Fibroblast of the conjunctiva (primary cell): ENCODE measurements around the gene EXOC3L1.

Source experiments
- DNase-seq: peaks from one replicate; pipeline ENCODE4 v3.0.0-alpha.2; 2010; ENCODE audit warnings: low read depth

Gene EXOC3L1

DNA sequence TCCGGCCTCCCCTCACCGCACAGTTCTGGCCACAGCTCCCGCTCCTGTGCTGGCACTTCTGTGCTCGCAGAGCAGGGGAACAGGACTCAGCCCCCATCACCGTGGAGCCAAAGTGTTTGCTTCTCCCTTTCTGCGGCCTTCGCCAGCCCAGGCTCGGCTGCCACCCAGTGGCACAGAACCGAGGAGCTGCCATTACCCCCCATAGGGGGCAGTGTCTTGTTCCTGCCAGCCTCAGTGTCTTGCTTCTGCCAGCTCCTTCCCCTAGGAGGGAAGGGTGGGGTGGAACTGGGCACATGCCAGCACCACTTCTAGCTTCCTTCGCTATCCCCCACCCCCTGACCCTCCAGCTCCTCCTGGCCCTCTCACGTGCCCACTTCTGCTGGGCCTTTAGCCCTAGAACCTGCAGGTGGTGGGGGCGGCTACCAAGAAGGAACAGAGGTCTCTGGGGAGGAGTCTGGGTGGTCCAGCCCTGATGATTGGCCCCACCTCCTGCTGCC, 8.3 kb upstream of the EXOC3L1 start:
- peak; percentile 61 for DNase-seq

- DNase-seq, result no peak
Measured at GRCh38 chr16:67197704-67198103, 7.8 kb upstream of the EXOC3L1 start.

- DNase-seq, result no peak
Measured at GRCh38 chr16:67196881-67197280, 6.9 kb upstream of the EXOC3L1 start.

GRCh38 chr16:67195676-67196075, 5.7 kb upstream of the EXOC3L1 start:
- no peak for DNase-seq

GRCh38 chr16:67194260-67194659, 4.3 kb upstream of the EXOC3L1 start:
- DNase-seq, result no peak

- no peak for DNase-seq
Measured at GRCh38 chr16:67193536-67193935, 3.6 kb upstream of the EXOC3L1 start.

DNA sequence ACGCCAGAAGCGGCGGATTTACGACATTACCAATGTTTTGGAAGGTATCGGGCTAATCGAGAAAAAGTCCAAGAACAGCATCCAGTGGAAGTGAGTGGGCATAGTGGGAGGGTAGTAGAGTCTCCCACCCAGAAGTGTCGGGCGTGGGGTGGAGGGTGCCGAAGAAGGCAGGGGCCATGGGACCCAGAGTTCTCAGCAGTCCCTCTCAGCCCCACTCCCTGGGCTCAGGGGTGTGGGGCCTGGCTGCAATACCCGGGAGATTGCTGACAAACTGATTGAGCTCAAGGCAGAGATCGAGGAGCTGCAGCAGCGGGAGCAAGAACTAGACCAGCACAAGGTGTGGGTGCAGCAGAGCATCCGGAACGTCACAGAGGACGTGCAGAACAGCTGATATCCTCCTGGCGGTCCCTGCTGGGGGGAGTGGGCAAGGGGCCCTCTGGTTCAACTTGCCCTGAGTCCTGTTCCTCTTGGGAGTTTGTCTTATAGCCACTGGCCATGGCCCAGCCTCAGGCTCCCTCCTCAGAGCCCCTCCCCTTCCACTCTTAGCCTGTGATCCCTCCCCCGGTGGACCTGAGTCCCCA, 2.9 kb upstream of the EXOC3L1 start:
- no peak for DNase-seq

DNA sequence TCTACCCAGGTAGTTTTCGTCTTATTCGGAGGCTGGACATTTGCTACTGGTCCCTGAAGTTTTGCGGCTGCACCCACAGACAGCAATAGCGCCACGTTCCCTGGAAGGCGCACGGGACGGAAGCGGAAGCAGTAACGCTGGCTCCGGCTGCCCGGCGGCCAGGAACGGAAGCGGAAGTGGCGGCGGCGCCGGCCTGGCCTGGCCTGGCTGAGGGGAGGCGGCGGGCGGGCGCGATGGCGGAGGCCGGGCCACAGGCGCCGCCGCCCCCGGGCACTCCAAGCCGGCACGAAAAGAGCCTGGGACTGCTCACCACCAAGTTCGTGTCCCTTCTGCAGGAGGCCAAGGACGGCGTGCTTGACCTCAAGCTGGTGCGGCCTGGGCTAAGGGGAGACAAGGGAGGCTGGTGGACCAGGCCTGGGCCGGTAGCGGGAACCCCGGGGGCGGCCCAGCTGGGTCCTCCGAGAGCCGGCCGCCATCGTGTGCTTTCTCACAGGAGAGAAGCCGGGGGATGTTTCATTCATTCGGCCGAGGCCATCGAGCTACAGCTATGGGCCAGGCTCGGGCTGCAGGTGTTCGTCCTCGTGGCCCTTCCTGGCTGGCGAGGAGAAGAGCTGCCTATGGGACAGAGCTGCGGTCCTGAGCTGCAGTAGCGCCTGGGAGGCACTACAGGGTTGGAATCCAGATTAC, 2.2 kb upstream of the EXOC3L1 start, which contains the start of gene E2F4:
Gene E2F4, plus strand, starts transcription at position 161 of the 687 bp plus-strand sequence. Its CDS starts 73 bp downstream, at position 234.
- peak; percentile 64 for DNase-seq

- DNase-seq, result no peak
Measured at GRCh38 chr16:67191411-67191994, 1.6 kb upstream of the EXOC3L1 start.

- no peak for DNase-seq
Measured at GRCh38 chr16:67190448-67191399, 788 bp upstream of the EXOC3L1 start.

DNA sequence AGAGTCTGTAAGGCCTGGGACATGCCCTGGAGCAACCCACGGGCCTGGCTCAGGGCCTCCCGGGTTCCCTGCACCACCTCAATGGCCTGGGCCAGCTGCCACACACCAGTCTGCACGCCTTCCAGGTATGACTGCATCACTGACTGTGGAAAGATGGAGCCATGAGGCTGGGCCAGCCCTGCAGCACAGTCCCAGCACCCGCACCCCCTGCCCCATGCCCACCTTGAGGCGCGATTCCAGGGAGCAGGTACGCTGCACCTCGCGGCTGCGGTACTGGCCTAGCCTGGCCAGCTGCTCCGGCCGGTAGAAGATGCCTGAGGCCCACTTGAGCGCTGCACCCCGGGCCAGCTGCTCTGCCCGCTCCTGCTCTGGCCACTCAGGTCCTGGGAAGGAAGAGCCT, 1.1 kb downstream of the EXOC3L1 start:
- no peak for DNase-seq

DNA sequence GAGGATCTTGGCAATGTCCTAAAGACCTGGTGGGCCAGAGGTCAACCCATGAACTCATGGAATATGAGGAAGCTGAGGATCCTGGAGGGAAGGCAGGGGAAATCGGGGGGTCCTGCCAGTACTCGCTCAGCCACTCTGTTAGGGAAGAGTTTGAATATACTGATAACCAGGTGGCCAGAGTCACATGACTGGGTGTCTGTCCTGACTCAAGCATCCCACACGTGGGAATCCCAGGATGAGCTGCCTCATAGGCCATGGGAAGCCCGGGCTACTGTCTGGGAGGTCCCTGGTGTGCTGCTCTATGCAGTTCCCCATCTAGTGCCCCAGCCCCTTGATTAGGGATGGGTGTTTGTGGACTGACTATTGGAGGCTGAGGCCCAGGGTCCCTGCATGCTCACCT, 1.6 kb downstream of the EXOC3L1 start:
- no peak for DNase-seq

GRCh38 chr16:67187175-67187890, 2.6 kb downstream of the EXOC3L1 start:
- DNase-seq, result no peak

- no peak for DNase-seq
Measured at GRCh38 chr16:67186550-67186950, 3.4 kb downstream of the EXOC3L1 start.

DNA sequence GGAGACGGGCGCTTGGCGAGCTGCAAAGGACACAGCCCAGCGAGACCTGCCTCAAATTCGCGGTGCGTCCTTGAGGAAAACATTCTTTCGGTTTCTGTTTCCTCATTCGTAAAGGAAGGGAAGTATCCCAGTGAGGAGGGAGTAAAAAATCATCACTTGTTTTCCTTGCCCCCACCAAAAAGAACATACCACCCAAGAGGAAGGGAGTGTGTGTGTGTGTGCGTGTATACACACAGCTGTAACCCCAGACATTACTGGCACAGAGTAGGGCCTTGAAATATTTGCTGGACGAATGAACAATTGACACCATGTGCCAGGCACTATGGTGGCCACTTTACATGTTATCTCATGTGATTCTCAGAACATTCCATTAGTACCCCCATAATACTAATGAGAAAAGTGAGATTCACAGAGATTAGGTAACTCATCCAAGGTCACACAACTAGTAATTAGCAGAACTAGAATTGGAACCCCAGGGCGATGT, 4.2 kb downstream of the EXOC3L1 start:
- no peak for DNase-seq

DNA sequence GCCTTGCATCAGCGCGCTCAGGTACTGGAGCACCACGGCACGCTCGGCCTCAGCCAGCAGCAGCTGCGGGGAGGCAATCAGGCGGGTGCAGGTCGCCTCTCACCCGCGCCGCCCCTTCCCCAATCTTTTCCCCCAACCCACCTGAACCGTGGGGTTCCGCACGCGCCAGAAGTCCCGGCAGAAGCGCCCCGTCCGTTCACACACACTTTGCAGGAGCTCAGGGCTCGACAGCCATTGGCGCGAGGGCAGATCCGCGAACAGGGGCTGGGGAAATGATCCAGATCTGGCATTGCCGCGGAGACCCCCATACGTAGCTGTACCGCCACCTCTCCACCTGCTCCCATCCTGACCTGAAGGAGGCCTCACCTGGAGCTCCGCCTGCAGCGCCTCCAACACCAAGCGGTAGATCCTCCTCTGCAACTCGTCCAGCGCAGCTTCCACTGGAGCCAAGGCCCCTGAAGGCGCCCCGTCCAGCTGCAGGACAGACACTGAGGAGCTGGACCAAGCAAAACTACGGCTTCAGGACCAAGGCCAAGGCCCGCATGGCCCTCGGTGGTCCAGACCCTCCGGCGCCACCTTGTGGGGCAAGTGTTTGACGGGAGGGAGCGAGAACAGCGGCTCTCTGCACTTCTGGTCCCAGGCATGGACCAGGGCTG, 4.8 kb downstream of the EXOC3L1 start:
- peak; percentile 84 for DNase-seq

- no peak for DNase-seq
Measured at GRCh38 chr16:67184453-67184994, 5.4 kb downstream of the EXOC3L1 start.

DNA sequence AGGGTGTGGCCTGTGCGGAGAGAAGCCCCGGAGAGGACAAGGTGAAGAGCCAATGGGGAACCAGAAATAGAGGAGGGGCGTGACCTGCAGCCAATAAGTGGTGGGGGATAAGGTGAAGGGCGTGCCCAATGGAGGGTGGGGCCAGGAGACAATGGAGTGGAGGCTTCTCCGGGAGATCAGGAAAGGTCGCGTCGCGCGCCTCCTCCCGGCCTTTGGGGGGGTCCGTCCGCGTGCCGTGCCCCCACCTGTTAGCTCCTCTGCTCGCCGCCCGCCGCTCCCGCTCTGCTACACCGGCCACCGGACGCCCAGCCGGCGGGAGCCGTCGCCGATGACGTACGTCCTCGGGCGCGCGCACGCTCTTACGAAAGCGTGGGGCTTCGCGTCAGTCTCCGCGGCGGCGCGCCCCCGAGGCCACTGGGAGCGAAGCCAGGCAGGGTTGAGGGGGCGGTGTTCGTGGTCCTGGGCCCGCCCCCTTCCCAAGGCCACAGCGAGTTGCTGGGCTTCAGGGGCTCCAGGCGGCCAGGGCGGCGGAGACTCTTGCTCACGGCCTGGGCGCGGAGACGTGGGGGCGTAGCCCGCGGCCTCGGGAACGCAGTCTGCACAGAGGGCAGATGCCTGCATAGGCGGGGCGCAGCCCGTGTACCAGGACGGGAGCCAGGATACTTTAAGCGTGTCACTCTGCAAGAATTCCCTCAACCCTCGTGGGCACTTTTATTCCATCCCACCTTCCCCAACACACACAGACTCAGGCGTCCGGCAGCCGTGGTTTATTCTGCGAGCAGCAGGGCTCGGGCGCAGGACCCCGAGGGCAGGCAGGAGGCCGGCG, 6.1 kb downstream of the EXOC3L1 start, which contains the start of gene MATCAP1:
Gene MATCAP1, minus strand, starts transcription at position 337 of the 826 bp plus-strand sequence. CDS start 3,353 bp downstream, outside the sequence.
- peak; percentile 97 for DNase-seq

GRCh38 chr16:67183284-67183626, 6.7 kb downstream of the EXOC3L1 start:
- DNase-seq, result no peak

GRCh38 chr16:67182288-67182687, 7.6 kb downstream of the EXOC3L1 start:
- no peak for DNase-seq
